GM21447 (cell line): ENCODE measurements around the gene MIOS.

Source experiments
- ATAC-seq: cut with Tn5 transposase; IDR thresholded peaks from one replicate; pipeline ENCODE4 v1.9.1; 2021; ENCODE audit not compliant: unreplicated experiment

MIOS gene

DNA sequence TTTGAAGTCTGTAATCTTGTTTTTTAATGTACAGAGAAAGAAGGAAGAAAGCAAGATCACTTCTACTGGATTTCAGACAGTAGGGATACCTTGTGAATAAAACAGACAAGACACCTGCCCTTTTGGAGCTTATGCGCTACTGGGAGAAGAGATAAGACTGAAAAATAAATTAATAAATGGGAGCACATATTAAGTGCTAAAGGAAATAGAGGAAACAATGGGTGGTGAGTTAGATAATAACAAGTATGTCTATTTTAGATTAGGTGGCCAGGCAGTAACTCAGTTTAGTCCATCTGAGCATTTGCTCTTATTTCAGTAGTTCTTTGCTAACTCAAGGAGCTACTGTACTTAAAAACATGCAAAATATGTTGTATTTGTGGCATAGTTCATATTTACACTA is 15.9 kb downstream of the MIOS start:
- no peak for ATAC-seq

DNA sequence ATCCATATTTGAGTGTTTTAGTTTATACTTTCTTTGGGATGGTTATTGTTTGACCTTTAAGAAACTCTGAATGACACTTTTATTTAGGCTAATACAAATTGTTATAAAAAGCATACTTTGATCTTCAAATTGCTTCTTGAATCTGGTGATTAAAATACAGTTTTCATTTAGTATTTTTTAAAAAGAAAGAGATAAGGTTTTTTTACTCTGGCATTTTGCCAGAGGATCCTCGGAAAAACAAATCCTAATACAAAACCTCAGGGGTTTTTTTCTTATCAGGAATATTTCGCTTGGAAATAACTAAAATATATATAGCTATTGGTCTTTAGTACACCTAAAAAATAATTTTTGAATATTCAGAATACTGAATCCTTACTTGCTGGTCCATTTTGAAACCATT is 17.0 kb downstream of the MIOS start:
- ATAC-seq, result no peak

DNA sequence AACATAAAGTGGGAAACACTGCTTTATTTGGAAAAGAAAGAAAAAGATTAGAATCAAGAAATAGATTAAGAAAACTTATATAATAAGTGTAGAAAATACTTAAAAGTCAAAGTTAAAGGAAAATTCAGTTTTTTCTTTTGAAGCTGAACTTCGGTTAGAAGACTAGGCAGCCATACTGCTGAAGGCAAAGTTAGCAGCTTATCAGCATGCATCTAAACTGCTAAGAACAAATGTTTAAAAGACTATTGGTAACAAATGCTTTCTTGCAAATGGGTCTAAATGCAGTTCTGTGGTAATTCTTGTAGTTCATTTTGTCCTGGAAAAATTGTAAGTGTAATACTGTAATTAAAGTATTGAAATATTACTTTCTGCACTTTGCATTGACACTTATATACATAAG is 18.0 kb downstream of the MIOS start:
- no peak for ATAC-seq

DNA sequence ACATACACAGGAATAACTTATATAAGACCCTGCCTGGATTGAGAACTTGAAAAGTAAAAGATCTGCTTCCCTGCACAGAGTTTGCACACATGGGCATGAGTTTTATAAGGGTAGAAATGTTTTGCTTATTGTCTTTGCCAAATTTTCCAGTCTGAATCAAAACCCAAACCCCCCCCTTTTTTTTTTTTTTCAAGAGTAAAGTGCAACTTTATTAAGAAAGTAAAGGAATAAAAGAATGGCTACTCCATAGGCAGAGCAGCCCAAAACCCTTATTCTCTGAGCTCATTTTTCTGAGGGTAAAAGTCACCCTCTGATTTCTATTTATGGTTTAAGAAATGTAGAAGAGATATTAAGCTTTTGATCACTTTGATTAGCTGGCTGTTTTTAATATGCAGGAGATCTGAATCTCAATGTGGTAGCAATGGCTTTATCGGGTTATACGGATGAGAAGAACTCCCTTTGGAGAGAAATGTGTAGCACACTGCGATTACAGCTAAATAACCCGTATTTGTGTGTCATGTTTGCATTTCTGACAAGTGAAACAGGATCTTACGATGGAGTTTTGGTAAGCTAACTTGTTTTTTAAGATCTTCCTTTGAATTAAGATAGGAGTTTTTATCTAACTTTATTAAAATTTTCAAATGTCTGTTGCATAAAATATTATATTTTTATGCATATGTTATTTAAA is 18.7 kb downstream of the MIOS start:
- ATAC-seq, result no peak

DNA sequence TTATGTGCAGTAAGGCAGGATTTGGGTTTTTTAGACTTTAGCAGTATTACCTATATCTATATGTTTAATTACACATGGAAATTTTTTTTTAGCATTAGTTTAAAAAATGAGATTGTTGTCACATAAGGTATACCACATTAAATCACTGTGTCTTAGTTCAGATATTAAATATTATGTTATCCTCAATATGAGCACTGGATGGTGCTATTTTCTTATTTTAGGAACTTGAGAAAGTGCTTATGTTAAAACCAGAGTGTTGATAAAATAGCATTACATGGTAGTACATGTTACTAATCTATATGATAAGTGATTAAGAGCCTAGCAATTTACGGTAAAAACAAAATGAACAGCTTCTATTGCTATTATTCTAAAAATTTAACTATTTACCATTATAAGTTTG is 28.8 kb downstream of the MIOS start:
- no peak for ATAC-seq

DNA sequence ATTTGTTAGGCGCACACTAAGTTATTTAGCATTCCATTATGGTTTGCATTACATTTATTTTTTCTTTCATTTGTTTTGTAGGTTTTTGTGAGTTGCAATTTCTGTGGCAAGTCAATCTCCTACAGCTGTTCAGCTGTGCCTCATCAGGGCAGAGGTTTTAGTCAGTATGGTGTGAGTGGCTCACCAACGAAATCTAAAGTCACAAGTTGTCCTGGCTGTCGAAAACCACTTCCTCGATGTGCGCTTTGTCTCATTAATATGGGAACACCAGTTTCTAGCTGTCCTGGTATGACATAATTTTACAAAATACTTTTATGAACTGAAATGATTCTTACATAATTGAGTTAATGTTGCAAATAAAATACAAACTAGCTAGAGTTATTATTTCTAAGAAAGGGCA is 29.5 kb downstream of the MIOS start:
- no peak for ATAC-seq

DNA sequence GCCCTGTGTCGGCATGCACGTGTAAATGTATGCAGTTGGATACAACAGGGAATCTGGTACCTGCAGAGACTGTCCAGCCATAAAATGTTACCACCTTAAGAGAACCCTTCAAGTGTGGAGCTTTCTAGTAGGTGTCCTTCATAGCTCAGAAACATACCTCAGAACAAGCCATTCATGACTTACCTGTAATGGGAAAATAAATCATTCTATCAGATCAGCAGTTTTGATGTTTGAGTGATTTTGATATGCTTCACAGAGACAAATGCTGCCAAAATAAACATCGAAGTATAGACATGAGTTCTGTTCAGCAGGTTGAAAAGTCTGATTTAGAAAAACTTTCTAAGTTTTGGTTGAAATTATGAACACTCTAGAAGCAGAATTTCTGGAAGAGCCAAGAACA is 40.3 kb downstream of the MIOS start:
- ATAC-seq, result no peak

DNA sequence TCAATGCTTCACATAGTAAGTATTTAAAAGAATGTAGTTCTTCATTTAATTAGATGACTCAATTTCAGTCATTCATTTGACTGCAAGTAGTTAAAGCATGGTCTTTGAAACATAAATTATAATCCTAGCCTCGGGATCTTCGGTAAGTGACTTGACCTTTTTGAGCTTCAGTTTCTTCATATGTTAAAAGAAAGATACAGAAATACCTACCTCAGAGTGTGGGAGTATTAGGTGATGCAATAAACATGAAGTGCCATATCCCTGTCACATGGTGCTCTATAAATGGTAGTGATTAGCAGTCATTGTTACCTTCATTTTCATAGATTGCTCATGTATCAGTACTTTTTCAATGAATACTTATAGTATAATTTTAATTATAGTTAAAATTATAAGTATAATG is 42.6 kb downstream of the MIOS start:
- ATAC-seq, result no peak

DNA sequence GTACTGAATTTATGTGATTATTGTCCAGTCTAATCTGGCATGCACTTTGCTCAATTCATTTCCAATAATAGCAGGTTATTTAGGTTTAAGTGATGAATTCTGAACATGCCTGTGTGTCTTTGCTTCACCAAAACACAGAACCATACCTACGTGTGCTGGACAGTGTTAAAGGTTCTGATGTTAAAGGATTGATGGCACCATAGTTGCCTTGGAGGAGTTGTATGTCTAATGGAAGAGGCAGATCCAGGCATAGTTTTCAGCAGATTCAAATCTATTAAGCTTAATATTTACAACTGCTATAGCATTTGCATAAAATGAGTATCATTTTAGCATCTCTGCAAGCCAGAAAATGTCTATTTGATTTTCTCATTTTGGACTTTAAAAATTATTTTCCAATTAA is 45.8 kb downstream of the MIOS start:
- ATAC-seq, result no peak

DNA sequence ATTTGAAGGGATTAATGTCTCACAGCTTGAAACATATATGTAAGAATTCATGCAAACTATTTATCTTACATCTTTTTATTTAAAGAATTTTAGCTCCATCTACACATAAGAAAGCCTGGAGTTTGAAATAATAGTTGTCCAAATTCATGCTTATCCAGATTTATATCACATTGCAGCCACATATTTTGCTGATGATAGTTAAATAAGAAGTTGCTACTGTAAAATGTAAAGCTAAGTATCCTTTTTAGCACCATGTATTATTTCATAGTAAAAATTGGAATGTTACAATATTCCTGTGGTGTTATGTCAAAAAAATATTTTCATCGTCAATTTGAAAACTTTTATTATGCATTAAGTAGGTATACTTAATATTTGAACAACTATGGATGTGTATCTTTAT is 46.5 kb downstream of the MIOS start:
- no peak for ATAC-seq

DNA sequence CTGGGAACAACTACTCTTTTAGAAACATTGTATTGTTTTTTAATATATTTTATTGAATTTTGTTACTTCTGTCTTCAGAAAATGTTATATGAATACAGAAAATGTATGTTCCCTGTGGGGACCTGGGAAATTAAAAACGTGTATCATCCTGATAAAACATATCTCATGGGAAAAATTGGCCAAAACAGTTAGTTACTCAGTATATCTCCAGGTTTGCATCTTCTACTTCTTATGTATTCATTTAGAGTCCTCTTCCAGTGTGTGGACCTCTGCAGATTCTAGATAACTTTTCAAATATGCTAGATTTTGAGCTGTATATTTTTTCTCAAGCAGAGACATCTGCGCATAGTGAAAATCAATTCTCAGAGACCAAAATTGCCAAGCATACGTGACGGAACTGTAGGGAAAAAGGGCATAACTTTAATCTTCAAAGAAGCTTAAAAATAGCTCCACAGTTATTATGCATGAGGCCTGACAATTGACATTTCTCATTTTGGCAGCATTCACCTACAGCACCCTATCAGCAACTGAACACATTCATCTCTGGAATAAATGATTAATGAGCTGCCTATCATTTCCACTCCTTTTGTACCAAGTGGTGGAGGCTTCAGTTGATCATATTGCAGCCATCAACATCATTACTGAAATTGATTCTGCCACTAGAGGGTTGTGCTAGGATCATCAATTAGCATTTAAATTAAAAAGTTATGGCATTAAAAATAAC is 47.5 kb downstream of the MIOS start:
- ATAC-seq, result no peak

DNA sequence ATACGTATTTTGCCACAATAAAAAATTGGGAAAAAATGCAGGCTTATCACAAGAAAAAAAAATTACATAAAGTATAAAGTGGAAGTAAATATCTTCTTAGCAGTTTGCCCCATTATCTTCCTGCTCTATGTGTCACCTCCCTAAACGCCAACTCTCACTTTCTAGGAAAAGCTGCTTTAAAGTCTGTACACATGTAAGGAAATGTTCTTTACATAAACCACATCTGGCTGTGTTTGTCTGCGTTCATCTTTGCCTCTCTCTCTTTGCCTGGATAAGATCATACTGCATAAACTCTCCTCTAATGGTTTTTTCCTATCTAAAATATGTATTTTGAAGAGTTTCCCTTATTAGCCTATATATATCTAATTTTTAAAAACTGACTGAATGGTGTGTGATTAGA is 50.9 kb downstream of the MIOS start:
- ATAC-seq, result no peak

DNA sequence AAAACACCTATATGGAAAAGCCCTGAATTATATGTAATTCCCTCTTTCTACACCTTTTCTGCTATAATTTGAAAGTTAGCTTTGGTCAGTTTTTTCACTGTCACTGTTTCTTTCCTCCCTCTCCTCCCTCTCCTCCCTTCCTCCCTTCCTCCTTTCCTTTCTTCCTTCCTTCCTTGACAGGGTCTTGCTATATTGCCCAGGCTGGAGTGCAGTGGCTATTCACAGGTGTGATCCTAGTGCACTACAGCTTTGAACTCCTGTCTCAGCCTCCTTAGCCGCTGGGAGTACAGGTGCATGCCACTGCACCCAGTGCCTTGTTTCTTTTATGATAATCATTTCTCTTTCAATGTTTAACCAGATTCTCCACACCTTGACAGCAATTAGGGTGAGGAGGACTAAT is 51.7 kb downstream of the MIOS start:
- ATAC-seq, result no peak

DNA sequence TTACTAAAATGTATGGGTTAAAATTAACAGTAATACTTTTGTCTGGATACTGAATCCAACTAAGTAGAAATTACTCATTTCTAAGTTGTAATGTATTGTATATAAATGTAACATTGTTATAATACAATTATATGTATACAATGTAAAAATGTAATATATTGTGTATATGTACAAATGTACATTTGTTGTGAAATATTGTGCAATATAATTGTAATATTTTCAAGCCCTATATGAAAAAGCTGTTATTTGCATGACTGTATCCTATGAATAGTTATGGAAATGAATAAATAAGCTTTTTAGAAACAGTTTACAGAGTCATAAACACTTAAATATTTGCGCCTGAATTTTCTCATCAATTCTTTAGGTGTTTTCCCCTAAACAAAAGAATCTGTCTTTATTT is 53.6 kb downstream of the MIOS start:
- ATAC-seq, result no peak

DNA sequence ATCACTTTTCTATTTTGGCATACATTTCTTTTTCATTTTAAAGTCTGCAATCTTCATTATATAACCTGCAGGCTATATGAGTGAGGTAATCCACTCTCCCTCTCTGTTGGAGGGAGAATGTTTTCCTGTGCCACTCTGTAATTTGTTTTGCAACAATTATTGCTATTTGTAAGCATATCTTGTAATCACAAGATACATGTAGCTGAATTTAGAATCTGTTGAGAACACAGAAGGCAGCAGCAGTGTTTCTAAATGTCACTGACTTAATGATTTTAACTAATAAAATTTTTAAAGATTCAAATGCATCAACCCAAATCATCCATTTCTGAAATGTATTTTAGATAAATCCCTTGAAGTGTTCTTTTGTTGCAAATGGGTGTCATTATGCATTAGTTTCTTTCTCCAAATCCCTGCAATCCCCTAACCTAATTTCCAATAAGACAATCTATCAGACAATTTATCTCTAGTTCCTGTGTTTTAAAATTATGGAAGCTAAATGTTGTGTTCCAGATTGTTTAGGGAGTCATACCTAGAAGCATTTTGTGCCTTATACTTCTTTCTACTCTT is 54.0 kb downstream of the MIOS start:
- ATAC-seq, result no peak

DNA sequence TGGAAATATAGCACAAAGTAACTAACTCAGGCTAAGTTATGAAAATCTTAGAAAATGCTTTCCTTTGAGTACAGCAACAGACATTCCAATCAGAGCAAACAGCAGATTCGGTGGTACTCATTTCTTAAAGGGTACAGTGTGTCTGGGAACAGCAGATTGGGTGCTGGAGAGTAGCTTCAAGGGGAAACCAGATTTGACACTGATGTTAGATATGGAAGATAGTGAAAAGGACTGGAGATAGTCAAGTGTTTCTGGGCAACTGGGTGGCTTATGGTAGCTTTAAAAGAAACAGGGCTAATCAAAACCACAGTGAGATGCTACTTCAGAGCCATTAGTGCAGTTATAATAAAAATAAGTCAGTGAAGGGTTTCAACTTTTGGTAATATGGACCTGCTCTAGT is 61.8 kb downstream of the MIOS start:
- ATAC-seq, result no peak

DNA sequence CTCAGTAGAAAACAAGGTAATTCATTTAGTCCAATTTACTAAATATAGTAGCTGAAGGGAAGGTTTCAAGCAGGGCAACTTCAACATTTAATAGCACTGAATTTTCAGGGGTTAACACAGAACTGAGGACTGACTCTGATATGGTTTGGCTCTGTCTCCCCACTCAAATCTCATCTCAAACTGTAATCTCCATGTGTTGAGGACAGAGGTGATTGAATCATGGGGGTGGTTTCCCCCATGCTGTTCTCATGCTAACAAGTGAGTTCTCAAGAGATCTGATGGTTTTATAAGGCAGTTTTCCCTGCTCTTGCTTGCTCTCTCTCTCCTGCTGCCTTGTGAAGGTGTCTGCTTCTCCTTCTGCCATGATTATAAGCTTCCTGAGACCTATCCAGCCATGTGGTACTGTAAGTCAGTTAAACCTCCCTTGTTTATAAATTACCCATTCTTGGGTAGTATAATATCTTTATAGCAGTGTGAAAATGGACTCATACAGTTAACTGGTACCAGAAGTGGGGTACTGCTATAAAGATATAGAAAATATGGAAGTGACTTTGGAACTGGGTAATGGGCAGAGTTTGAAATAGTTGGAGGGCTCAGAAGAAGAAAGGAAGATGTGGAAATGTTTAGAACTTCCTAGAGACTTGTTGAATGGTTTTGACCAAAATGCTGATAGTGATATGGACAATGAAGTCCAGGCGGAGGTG is 64.1 kb downstream of the MIOS start:
- no peak for ATAC-seq

DNA sequence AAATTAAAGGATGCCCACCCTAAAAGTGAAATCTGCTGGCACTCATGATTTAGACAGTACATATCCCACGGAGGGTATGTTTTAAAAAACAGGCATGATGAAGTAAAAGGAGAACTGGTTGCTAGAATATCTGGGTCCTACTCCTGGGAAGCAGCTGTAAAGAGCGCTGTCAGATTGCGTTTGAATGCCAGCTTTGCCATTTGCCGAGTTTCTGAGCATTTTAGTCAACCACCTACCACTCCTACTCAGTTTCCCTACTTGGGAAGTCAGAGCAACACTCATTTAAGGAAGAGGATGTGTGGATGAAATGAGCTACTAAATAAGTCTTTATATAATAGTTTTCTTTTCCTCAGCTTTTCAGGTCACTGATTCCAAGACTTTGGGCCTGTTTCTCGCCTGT is 72.7 kb downstream of the MIOS start:
- no peak for ATAC-seq

DNA sequence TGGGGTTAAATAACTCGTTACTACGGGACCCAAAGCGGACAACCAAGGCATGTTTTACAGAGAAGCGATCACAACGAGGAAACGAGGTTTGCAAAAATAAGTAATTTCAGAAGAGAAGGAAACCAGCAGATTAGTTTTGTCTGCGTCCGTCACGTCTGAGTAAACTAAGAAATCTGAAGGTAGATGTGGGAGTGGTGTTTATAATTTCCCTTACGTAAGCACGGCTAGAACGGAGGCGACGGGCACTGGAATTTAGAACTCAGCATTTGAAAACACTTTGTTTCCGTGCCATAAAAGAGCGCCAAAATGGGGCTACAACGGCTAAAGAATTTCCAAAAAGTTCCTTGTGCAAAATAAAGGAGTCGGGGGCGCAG is 73.2 kb downstream of the MIOS start:
- peak; percentile 12 for ATAC-seq

DNA sequence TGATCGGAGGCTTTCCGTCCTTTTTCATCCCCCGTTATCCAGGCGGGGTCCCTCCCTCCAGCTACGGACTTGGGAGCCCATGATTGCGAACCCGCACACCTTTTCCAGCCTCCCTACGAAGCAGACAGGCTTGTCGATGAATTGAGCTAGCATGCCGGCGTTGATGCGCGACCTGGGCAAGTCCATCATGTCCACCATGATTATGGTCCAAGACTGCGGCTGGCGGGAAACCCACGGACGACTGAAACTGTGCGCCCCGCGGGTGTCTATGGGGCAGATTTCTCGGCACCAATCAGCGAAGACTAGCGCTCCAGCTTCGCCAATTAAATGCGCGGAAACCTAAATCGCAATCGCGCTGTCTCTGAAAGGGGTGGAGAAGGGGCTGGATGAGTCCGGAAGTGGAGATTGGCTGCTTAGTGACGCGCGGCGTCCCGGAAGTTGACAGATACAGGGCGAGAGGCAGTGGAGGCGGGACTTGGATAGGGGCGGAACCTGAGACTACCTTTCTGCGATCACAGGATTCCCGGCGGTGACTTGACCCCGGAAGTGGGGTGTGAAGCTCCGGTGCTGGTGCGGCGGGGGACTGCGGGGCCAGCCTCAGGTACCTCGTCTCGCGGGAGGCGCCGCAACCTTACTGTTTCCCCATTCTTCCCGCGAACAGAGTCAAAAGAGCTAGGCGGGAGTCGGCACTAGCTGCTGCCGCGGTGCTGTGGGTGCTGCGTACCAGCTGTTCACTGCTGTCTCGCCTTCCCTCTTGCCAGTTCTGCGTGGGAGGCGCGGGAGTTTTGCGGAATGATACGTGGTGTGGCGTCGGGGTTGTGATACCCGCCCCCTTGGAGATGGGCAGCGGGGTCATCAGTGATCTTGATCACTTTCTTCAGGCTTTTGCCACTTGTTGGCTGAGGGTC is 73.8 kb downstream of the MIOS start, which contains the start of gene UMAD1:
TSS of gene UMAD1 (plus strand) at position 532 of the 908 bp plus-strand sequence. CDS start 32,620 bp downstream, outside the sequence.
- peak; percentile 98 for ATAC-seq

DNA sequence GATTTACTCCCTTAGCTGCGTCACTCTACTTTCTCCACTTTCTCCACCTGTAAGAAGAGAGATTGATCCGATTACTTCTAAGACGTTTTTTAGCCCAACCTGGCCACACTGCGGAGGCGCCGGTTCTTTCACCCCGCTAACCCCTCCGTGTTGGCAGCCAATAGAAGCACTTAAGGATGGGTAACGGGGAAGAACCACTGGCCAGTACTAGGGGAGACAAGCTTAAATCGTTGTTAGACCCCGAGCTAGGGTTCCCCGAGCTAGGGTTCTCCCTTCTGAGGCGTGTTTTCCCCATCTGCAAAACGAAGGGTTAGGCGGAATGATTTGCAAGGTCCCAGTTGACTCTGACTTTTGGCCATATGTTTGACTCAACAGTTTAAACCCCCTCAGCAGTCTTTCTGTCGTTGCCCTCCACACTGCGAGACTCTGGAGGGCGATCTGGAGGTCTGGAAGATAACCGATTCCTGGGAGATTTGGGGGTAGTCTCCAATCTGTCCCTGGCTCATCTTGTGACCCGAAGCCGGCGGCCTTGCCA is 74.5 kb downstream of the MIOS start:
- ATAC-seq, result peak; percentile 10
